Measurements from ENCODE around the gene LMAN2. TPM values are rescaled to one million over a fixed set of nuclear protein-coding genes. Genes with fewer than 3 reads are reported as not detected.

Gene LMAN2
- polyA plus RNA-seq, 2 of the 4 experiments (the other 2 are of a cell fraction): 123 to 210 TPM

DNA sequence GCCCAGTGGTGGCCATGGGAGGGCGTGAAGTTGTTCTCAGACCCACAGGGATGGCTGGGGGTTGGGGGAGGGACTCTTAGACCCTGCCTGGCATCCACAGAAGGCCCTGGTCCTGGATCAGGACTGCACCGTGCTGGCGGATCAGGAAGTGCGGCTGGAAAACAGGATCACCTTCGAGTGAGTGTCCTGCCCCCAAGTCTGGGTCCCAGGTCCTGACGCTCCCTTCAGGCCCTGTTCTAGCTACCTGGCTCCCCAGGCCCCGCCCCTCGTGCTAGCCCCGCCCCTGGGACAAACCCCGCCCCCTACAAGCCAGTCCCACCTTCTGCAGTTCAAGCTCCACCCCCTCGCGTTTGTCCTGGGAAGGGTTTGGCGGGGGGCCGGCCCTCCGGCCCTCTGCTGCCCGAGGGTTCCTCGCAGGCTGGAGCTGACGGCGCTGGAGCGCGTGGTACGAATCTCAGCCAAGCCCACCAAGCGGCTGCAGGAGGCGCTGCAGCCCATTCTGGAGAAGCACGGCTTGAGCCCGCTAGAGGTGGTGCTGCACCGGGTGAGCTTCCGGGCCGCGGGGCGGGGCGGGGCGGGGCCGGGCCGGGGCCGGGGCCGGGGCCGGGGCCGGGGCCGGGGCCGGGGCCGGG is 19.1 kb upstream of the LMAN2 start:
- ATAC-seq (peak; percentile 79 to 88), DNase-seq (ENCODE audit: low read depth in 1 of 2, low spot score in 1 of 2) (peak; percentile 89 to 95), FAIRE-seq (no peak)
- peak overlapping the region; percentile 48 for H3K4me3 ChIP-seq
- CTCF ChIA-PET: interaction anchor here (0.7 to 33.9 kb wide), 22 partner anchors 10 to 257 kb away, joined by 3 to 1107 read pairs (median 6); partner anchors contain the start of genes F12, GRK6, LMAN2 and PFN3
- peak overlapping the region; percentile 100 for H3K4me2 ChIP-seq
- H3K9me3 ChIP-seq: no peaks in the 10 kb centered on the region
- peak overlapping the region; percentile 69 to 89 for H3K27ac ChIP-seq
- WGBS (ENCODE audit: missing lambda C conversion rate): 9% methylated on average over 13 of the region's 42 CpGs
- peaks cover 17% of the 10 kb centered on the region; the same call in 2 of the 3 replicates for H3K4me1 ChIP-seq
- POLR2A ChIA-PET: interaction anchor here (0.6 to 1.5 kb wide), 9 partner anchors 10 to 127 kb away, joined by 3 to 12 read pairs (median 4); partner anchors contain the start of gene LMAN2
- TF ChIP-seq SMC3 (IDR thresholded peaks at IDR 0.05) (peak; percentile 61), JUN (IDR thresholded peaks at IDR 0.05) (0 out of 5 replicates have a peak, but pooled peaks of 1 of the 2 experiments have one; percentile 20), CTCF (IDR thresholded peaks at IDR 0.05) (peak; percentile 51), CHD2 (IDR thresholded peaks at IDR 0.05; ENCODE audit: low read length, partially characterized antibody) (no peak), RAD21 (conservative IDR thresholded peaks at IDR 0.05 in 1 of 2, IDR thresholded peaks at IDR 0.05 in 1 of 2) (peak; percentile 58 to 68), MYC (IDR thresholded peaks at IDR 0.05; ENCODE audit: borderline replicate concordance, low read length) (peak; percentile 84; the same call in 1 of the 2 replicates), E2F6 (IDR thresholded peaks at IDR 0.05; ENCODE audit: borderline replicate concordance, low read depth) (peak; percentile 77; the same call in 1 of the 2 replicates), MAZ (IDR thresholded peaks at IDR 0.05; ENCODE audit: borderline replicate concordance, low read depth, low read length) (no peak), MAX (IDR thresholded peaks at IDR 0.05) (peak; percentile 89), POLR2A (IDR thresholded peaks at IDR 0.05; ENCODE audit: low read length) (no peak), NPAS2 (CRISPR knock-in tag; IDR thresholded peaks at IDR 0.05; ENCODE audit: borderline replicate concordance) (no peak)

GRCh38 chr5:177369645-177370440 is 18.4 kb upstream of the LMAN2 start:
- DNase-seq (ENCODE audit: low read depth in 1 of 2, low spot score in 1 of 2) (no peak), ATAC-seq (no peak), FAIRE-seq (no peak)
- Histone ChIP-seq H3K9me3 (no peaks in the 10 kb centered on the region), H3K4me2 (peak overlapping the region; percentile 100; the same call in 2 of the 3 replicates), H3K4me3 (no peak overlapping the region), H3K27ac (peak overlapping the region in 1 of 2 experiments; percentile 89; a peak in 2 of 6 replicates), H3K4me1 (peaks cover 17% of the 10 kb centered on the region; the same call in 2 of the 3 replicates)
- CTCF ChIA-PET: interaction anchor here (0.6 to 33.9 kb wide), 27 partner anchors 9 to 256 kb away, joined by 3 to 1107 read pairs (median 5); partner anchors contain the start of genes F12, GRK6, LMAN2 and PFN3
- TF ChIP-seq JUNB (IDR thresholded peaks at IDR 0.05): no peak
- no peak for TF ChIP-seq HOXA7 (CRISPR knock-in tag; IDR thresholded peaks at IDR 0.05)
- no peak for TF ChIP-seq TFCP2L1 (CRISPR knock-in tag; IDR thresholded peaks at IDR 0.05)
- TF ChIP-seq RFX5 (IDR thresholded peaks at IDR 0.05): no peak
- no peak for TF ChIP-seq RARB (CRISPR knock-in tag; IDR thresholded peaks at IDR 0.05)
- TF ChIP-seq ZFP36 (IDR thresholded peaks at IDR 0.05; ENCODE audit: borderline replicate concordance, partially characterized antibody): no peak
- no peak for TF ChIP-seq FOSB (CRISPR knock-in tag; IDR thresholded peaks at IDR 0.05)
- no peak for TF ChIP-seq NPAS2 (CRISPR knock-in tag; IDR thresholded peaks at IDR 0.05; ENCODE audit: borderline replicate concordance)
- no peak for TF ChIP-seq PHF8 (IDR thresholded peaks at IDR 0.05; ENCODE audit: borderline replicate concordance, low read depth)
- no peak for TF ChIP-seq CBX8 (IDR thresholded peaks at IDR 0.05)
- TF ChIP-seq CTCF (IDR thresholded peaks at IDR 0.05): no peak
- TF ChIP-seq ESRRA (IDR thresholded peaks at IDR 0.05; ENCODE audit: borderline replicate concordance, low read length): no peak
- WGBS (ENCODE audit: missing lambda C conversion rate): 45% methylated on average over 11 of the region's 11 CpGs
- POLR2A ChIA-PET: interaction anchor here (0.6 to 1.5 kb wide), 5 partner anchors 9 to 128 kb away, joined by 3 to 12 read pairs (median 4); partner anchors contain the start of gene LMAN2
